Small intestine (tissue), 7 donors: Measurements from ENCODE around the gene ZAP70. TPM values are rescaled to one million over a fixed set of nuclear protein-coding genes. Genes with fewer than 3 reads are reported as not detected.

Experiments
- DNase-seq, 2 donors: peaks; one replicate each; pipeline versions ENCODE4 v3.0.0 to v3.0.0-alpha.2; 2013
- FAIRE-seq: peaks from 2 replicates; lab custom pipeline; 2012; peaks lifted over from hg19 to GRCh38; lab: Jason Lieb, UNC
- H3K27ac ChIP-seq, 3 donors: one replicate each; pipeline ENCODE4 v1.5.1; 2013; ENCODE audit warnings: low read length in 2 of 3, mild to moderate bottlenecking in 2 of 3, control low read depth in 1 of 3, inconsistent platforms in 1 of 3, low read depth in 1 of 3, moderate library complexity in 1 of 3
- H3K27me3 ChIP-seq, 3 donors: one replicate each; pipeline ENCODE4 v1.6.1; 2013; ENCODE audit warnings: low read length in 3 of 3, inconsistent platforms in 1 of 3; ENCODE audit not compliant: control insufficient read depth in 3 of 3, insufficient read depth in 3 of 3
- H3K36me3 ChIP-seq, 3 donors: one replicate each; pipeline ENCODE4 v1.6.1; 2013; ENCODE audit warnings: low read length in 3 of 3, inconsistent platforms in 1 of 3, low read depth in 1 of 3, mild to moderate bottlenecking in 1 of 3, moderate library complexity in 1 of 3; ENCODE audit not compliant: control insufficient read depth in 3 of 3, insufficient read depth in 2 of 3
- H3K4me1 ChIP-seq, 3 donors: one replicate each; pipeline ENCODE4 v1.6.1; 2013; ENCODE audit warnings: low read length in 2 of 3, inconsistent platforms in 1 of 3, low read depth in 1 of 3, mild to moderate bottlenecking in 1 of 3, moderate library complexity in 1 of 3; ENCODE audit not compliant: control insufficient read depth in 3 of 3, insufficient read depth in 2 of 3
- H3K4me3 ChIP-seq, 3 donors: one replicate each; pipeline ENCODE4 v1.5.1; 2013; ENCODE audit warnings: low read length in 3 of 3, control low read depth in 1 of 3, inconsistent platforms in 1 of 3, low read depth in 1 of 3, mild to moderate bottlenecking in 1 of 3, moderate library complexity in 1 of 3
- H3K9me3 ChIP-seq, 2 donors: one replicate each; pipeline ENCODE4 v1.6.1; 2013; ENCODE audit warnings: low read depth in 1 of 2, low read length in 1 of 2; ENCODE audit not compliant: control insufficient read depth in 2 of 2, insufficient read depth in 1 of 2
- WGBS, 3 donors: extraction: QIAGEN DNeasy Blood & Tissue Kit; methylation state at CpG; one replicate each; pipeline ENCODE4 v1.1.7; 2013; 5-methylcytosine and 5-hydroxymethylcytosine counted together
- polyA plus RNA-seq, 4 donors: library from polyadenylated mRNA; stranded (reverse) in 3 of 4; unstranded in 1 of 4; fragments of 200-250 nt in 3 of 4; fragments of 120-200 nt in 1 of 4; gene quantifications; one replicate each; pipeline versions ENCODE4 v1.2.1 to v1.2.3, GENCODE V29; 2013
- donor health status: healthy with polysubstance abuse.
- donor health status: control.
- donor health status: control.
- donor health status: Bipolar disorder and iron deficiency.
- donor health status: healthy.

Gene ZAP70
- polyA plus RNA-seq, 4 donors, result 2.5 to 15.9 (median 3.9) TPM

DNA sequence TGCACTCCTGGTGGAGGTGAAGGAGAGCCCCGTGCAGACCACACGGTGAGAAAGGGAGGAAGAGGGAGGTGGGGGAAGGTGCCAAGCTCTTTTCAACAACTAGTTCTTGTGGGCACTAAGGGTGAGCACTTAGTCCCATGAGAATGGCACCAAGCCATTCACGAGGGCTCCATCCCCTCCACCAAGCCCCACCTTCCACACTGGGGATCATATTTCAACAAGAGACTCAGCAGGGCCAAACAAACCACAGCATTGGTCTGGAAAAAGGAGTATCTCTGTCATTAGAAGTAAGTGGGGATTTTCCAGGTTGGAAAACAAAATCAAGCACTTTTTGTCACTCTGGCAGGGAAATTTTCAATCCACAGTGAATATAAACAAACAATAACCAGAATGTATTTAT lies 38.4 kb downstream of the ZAP70 start:
- Histone ChIP-seq H3K27me3 (no peaks in the 10 kb centered on the region), H3K36me3 (peaks cover 5 to 28% (median 13%) of the 10 kb centered on the region in 3 donors), H3K4me1 (no peaks in the 10 kb centered on the region), H3K27ac (no peak overlapping the region), H3K4me3 (no peak overlapping the region), H3K9me3 (no peaks in the 10 kb centered on the region)
- WGBS, 3 donors, result 59 to 84% (median 73%) methylated on average over 3 of the region's 3 CpGs
- FAIRE-seq (no peak), DNase-seq (no peak)

DNA sequence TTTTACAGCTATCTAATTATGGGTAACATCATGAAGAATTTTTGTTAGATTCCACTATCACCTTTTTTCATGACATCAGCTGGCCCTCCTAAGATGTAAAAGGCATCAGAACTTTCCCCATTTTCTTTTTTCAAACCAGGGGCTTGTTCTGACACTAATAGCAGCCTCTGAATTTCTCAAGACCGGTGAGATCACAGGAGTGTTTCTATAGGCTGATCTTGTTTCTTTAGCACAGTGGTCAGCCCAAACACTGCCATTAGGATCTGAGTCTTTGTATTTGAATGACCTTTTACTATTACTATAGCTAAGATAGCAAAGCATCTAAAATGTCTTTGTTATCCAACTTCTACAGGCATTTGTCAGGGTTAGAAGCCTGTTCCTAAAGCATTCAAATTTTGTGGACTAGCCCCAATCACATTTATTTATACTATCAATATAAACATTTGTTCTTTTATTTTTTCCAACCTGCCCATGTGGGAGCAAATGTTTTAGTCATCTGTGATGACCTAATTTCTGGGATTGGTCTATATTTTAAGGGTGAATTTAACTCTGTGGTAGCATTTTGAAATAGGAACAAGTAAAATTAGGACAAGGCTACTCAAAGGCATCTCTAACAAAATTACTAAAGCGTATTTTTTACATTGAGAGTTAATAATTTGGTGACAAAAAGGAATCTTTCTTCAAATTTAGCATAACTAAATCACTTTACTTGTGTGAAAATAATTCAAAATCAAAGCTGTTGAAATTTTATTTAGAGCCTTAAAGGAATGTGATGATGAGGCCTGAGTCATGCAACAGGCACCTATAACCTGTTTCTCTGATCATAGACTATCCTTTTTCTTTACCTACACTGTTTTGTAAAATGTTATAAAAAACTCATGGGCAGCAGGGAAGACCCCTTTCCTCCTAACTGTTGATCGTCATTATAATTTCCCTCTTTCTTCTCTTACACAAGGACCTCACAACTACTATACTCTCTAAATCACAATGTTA lies 39.3 kb downstream of the ZAP70 start:
- Histone ChIP-seq H3K27ac (no peak overlapping the region), H3K9me3 (no peaks in the 10 kb centered on the region), H3K36me3 (peaks cover 9 to 37% (median 22%) of the 10 kb centered on the region in 3 donors), H3K4me3 (no peak overlapping the region), H3K4me1 (no peaks in the 10 kb centered on the region), H3K27me3 (no peaks in the 10 kb centered on the region)
- 89 to 97% (median 96%) methylated on average over 3 of the region's 3 CpGs for WGBS, 3 donors
- FAIRE-seq (no peak), DNase-seq (no peak)

- Histone ChIP-seq H3K4me1 (no peaks in the 10 kb centered on the region), H3K27ac (no peak overlapping the region), H3K4me3 (no peak overlapping the region), H3K9me3 (no peaks in the 10 kb centered on the region), H3K36me3 (peaks cover 16 to 45% (median 29%) of the 10 kb centered on the region in 3 donors), H3K27me3 (no peaks in the 10 kb centered on the region)
- no peak for FAIRE-seq
- WGBS, 3 donors, result 92 to 98% (median 94%) methylated on average over 12 of the region's 12 CpGs
- DNase-seq, result no peak
Measured at GRCh38 chr2:97754690-97755346, 41.4 kb downstream of the ZAP70 start.

GRCh38 chr2:97755491-97755890 lies 42.1 kb downstream of the ZAP70 start:
- DNase-seq, result no peak
- H3K4me3 ChIP-seq, result no peak overlapping the region
- no peaks in the 10 kb centered on the region for H3K27me3 ChIP-seq
- H3K27ac ChIP-seq, result no peak overlapping the region
- no peaks in the 10 kb centered on the region for H3K9me3 ChIP-seq
- peaks cover 21 to 48% (median 35%) of the 10 kb centered on the region in 3 donors for H3K36me3 ChIP-seq
- FAIRE-seq, result no peak
- WGBS, 3 donors, result 94 to 100% (median 100%) methylated on average over 2 of the region's 2 CpGs
- no peaks in the 10 kb centered on the region for H3K4me1 ChIP-seq

DNA sequence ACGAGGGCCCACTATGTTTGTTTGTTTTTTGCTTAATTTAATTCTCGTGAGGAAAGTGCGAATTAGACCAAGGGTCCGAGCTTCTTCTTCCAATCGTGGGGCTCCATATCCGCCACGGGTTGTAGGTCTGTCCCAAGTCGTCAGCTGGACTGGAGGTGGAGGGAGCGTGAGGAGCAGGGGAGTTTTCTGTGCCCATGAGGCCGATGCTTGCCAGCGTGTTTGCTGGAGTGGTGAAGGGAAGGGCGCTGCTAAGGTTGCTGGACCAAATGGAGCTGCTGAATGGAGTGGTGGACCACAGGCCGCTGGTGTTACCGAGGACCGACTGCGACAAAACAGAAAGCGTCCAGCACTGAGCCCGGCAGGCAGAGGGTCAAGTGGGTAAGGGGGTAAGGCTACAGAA lies 43.7 kb downstream of the ZAP70 start:
- H3K4me1 ChIP-seq, result no peaks in the 10 kb centered on the region
- H3K4me3 ChIP-seq, result no peak overlapping the region
- FAIRE-seq (no peak), DNase-seq (no peak)
- no peak overlapping the region for H3K27ac ChIP-seq
- WGBS, 3 donors, result 91 to 95% (median 94%) methylated on average over 18 of the region's 18 CpGs
- peaks cover 25 to 60% (median 42%) of the 10 kb centered on the region in 3 donors for H3K36me3 ChIP-seq
- no peaks in the 10 kb centered on the region for H3K9me3 ChIP-seq
- H3K27me3 ChIP-seq, result no peaks in the 10 kb centered on the region

DNA sequence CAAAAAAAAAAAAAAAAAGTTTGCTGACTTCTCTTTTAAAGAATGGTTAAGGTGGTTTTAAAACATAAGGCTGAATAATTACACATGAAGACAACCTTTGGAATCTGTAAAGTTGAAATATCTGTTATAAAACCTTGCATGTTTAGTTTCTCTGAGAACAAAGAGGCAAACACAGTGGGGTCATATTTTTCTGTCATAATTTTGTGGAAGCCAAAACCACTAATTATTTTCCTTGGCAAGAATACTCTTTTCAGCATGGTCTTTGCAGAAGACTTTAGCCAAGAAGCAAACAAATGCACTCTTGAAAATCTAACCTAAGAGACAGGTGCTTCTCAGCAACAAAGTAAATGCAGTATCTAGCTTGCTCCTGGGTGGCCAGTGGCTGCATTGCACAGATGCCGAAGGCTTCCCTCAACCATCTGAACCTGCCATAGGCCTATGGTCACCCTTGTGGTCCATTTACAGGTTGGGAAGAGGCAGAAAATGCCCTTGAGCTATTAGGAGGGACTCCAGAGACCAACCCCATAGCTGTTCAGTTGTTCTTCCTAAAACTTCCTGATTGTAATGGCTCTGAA lies 44.8 kb downstream of the ZAP70 start:
- no peaks in the 10 kb centered on the region for H3K9me3 ChIP-seq
- H3K27ac ChIP-seq, result no peak overlapping the region
- H3K4me1 ChIP-seq, result no peaks in the 10 kb centered on the region
- FAIRE-seq (no peak), DNase-seq (no peak)
- WGBS, 3 donors, result 96 to 99% (median 97%) methylated on average over 1 of the region's 1 CpG
- H3K4me3 ChIP-seq, result no peak overlapping the region
- H3K27me3 ChIP-seq, result no peaks in the 10 kb centered on the region
- peaks cover 25 to 71% (median 46%) of the 10 kb centered on the region in 3 donors for H3K36me3 ChIP-seq

GRCh38 chr2:97759727-97760407 lies 46.5 kb downstream of the ZAP70 start:
- WGBS, 3 donors, result 77 to 85% (median 79%) methylated on average over 9 of the region's 9 CpGs
- Histone ChIP-seq H3K27ac (no peak overlapping the region), H3K9me3 (no peaks in the 10 kb centered on the region), H3K4me3 (no peak overlapping the region), H3K27me3 (no peaks in the 10 kb centered on the region), H3K4me1 (no peaks in the 10 kb centered on the region), H3K36me3 (peaks cover 25 to 83% (median 46%) of the 10 kb centered on the region in 3 donors)
- FAIRE-seq (no peak), DNase-seq (peak in 1 of 2 donors; percentile 17)
